SK-N-SH (cell line): ENCODE results near the gene ABCC5. TPM values are rescaled to one million over a fixed set of nuclear protein-coding genes. Genes with fewer than 3 reads are reported as not detected.

Experiments
- CTCF ChIA-PET: fragments of 300-600, 350-600 bp; formaldehyde crosslinking; extraction: SDS; loops from one replicate; lab custom pipeline; 2021; lab: Yijun Ruan, JAX
- POLR2A ChIA-PET: fragments of 350-600 bp; sonication (Branson Sonifier 250); formaldehyde crosslinking; extraction: SDS; loops from one replicate; lab custom pipeline; 2020; ENCODE audit warnings: antibody characterized with exemption, inconsistent platforms; lab: Yijun Ruan, JAX
- DNase-seq: peaks from one replicate; pipeline ENCODE4 v3.0.0; 2012
- H2AFZ ChIP-seq: fragments of 200-600 bp; sonication (generic); 2 replicates; pipeline ENCODE4 v1.8.1; 2016; ENCODE audit warnings: antibody characterized with exemption, mild to moderate bottlenecking, low read depth
- H3F3A ChIP-seq: fragments of 200-600 bp; sonication (generic); replicated peaks from 2 replicates; pipeline ENCODE3; 2016; ENCODE audit warnings: antibody characterized with exemption, mild to moderate bottlenecking; ENCODE audit not compliant: insufficient read depth
- H3K27ac ChIP-seq, 2 experiments: fragments of 200-500 bp in 1 of 2; fragments of 200-600 bp in 1 of 2; sonication (Bioruptor generic) in 1 of 2; sonication (generic), shearing (Covaris generic) in 1 of 2; 2 replicates each; pipeline versions ENCODE4 v1.5.1 to v1.6.1; 2014 to 2016; ENCODE audit warnings: low read depth in 2 of 2, inconsistent platforms in 1 of 2, low read length in 1 of 2, mild to moderate bottlenecking in 1 of 2, mixed read lengths in 1 of 2
- H3K27me3 ChIP-seq: fragments of 200-600 bp; sonication (generic), shearing (Covaris generic); 2 replicates; pipeline ENCODE4 v1.6.1; 2016; ENCODE audit warnings: mixed run types; ENCODE audit not compliant: insufficient read depth
- H3K36me3 ChIP-seq, 2 experiments: fragments of 200-500 bp in 1 of 2; fragments of 200-600 bp in 1 of 2; sonication (Bioruptor generic) in 1 of 2; sonication (generic) in 1 of 2; replicated peaks in 1 of 2; 2 replicates each; pipeline versions ENCODE3 to v1.5.1; 2014 to 2016; ENCODE audit warnings: low read length in 1 of 2, mild to moderate bottlenecking in 1 of 2; ENCODE audit not compliant: insufficient read depth in 2 of 2, control insufficient read depth in 1 of 2
- H3K4me1 ChIP-seq, 2 experiments: fragments of 200-500 bp in 1 of 2; fragments of 200-600 bp in 1 of 2; sonication (Bioruptor generic) in 1 of 2; sonication (generic), shearing (Covaris generic) in 1 of 2; 2 replicates each; pipeline versions ENCODE4 v1.5.1 to v1.6.1; 2014 to 2016; ENCODE audit warnings: low read depth in 1 of 2, low read length in 1 of 2, mixed run types in 1 of 2; ENCODE audit not compliant: insufficient read depth in 2 of 2, control insufficient read depth in 1 of 2
- H3K4me2 ChIP-seq: fragments of 200-600 bp; sonication (generic), shearing (Covaris generic); 2 replicates; pipeline ENCODE4 v1.6.1; 2017; ENCODE audit warnings: mixed run types
- H3K4me3 ChIP-seq, 2 experiments: fragments of 200-500 bp in 1 of 2; fragments of 200-600 bp in 1 of 2; sonication (Bioruptor generic) in 1 of 2; sonication (generic), shearing (Covaris generic) in 1 of 2; 2 replicates each; pipeline versions ENCODE4 v1.5.1 to v1.8.1; 2014 to 2016; ENCODE audit warnings: low read depth in 2 of 2, inconsistent platforms in 1 of 2, low read length in 1 of 2, mild to moderate bottlenecking in 1 of 2, mixed read lengths in 1 of 2, moderate library complexity in 1 of 2
- H3K79me2 ChIP-seq: fragments of 200-600 bp; sonication (generic); 2 replicates; pipeline ENCODE4 v1.8.1; 2017; ENCODE audit warnings: mild to moderate bottlenecking; ENCODE audit not compliant: insufficient read depth
- H3K9ac ChIP-seq: fragments of 200-600 bp; sonication (generic); 2 replicates; pipeline ENCODE4 v1.6.1; 2017; ENCODE audit warnings: mixed run types
- H3K9me2 ChIP-seq: fragments of 200-600 bp; sonication (generic); 2 replicates; pipeline ENCODE4 v1.6.1; 2017; ENCODE audit warnings: mixed run types
- H3K9me3 ChIP-seq: fragments of 200-600 bp; sonication (generic); 2 replicates; pipeline ENCODE4 v1.6.1; 2017; ENCODE audit warnings: mixed run types, mild to moderate bottlenecking, moderate library complexity
- H4K20me1 ChIP-seq: fragments of 200-600 bp; sonication (generic); 2 replicates; pipeline ENCODE4 v1.6.1; 2017; ENCODE audit warnings: mild to moderate bottlenecking, mixed run types; ENCODE audit not compliant: insufficient read depth
- CHD2 ChIP-seq: fragments of 150-350 bp; IDR thresholded peaks from 2 replicates; pipeline ENCODE4 v1.6.1; 2018; ENCODE audit warnings: low read length; ENCODE audit not compliant: partially characterized antibody
- ELF1 ChIP-seq: IDR thresholded peaks from 2 replicates; pipeline ENCODE4 v1.4.0; 2012
- FOSL2 ChIP-seq: IDR thresholded peaks from 2 replicates; pipeline ENCODE4 v1.4.0; 2012; ENCODE audit warnings: low read depth, mild to moderate bottlenecking, moderate library complexity, borderline replicate concordance
- GATA2 ChIP-seq: sonication (generic); formaldehyde crosslinking; IDR thresholded peaks from 2 replicates; pipeline ENCODE4 v1.5.0; 2020; ENCODE audit warnings: mild to moderate bottlenecking, missing genetic modification reagents
- MEF2A ChIP-seq: IDR thresholded peaks from 2 replicates; pipeline ENCODE4 v1.4.0; 2012; ENCODE audit warnings: low read depth, borderline replicate concordance
- MXI1 ChIP-seq: IDR thresholded peaks from 2 replicates; pipeline ENCODE4 v1.6.1; 2012; ENCODE audit warnings: mild to moderate bottlenecking, low read depth, low read length, improper control_type of control experiment
- POLR2AphosphoS5 ChIP-seq: IDR thresholded peaks from 2 replicates; pipeline ENCODE4 v1.6.1; 2012; ENCODE audit warnings: low read depth, low read length
- RCOR1 ChIP-seq: fragments of 150-350 bp; IDR thresholded peaks from 2 replicates; pipeline ENCODE4 v1.6.1; 2017; ENCODE audit warnings: antibody characterized with exemption, low read length
- RXRA ChIP-seq: IDR thresholded peaks from 2 replicates; pipeline ENCODE4 v1.4.0; 2012; ENCODE audit warnings: low read depth, mild to moderate bottlenecking, borderline replicate concordance
- TAF1 ChIP-seq: IDR thresholded peaks from 2 replicates; pipeline ENCODE4 v1.6.1; 2012; ENCODE audit warnings: low read depth, mild to moderate bottlenecking, low read length, moderate library complexity, borderline replicate concordance
- TCF12 ChIP-seq: IDR thresholded peaks from 2 replicates; pipeline ENCODE4 v1.4.0; 2012
- TEAD4 ChIP-seq: IDR thresholded peaks from 2 replicates; pipeline ENCODE4 v1.4.0; 2012; ENCODE audit warnings: mild to moderate bottlenecking, borderline replicate concordance; ENCODE audit not compliant: insufficient read depth
- USF1 ChIP-seq: IDR thresholded peaks from 2 replicates; pipeline ENCODE4 v1.4.0; 2012; ENCODE audit warnings: low read depth, borderline replicate concordance
- ZBTB33 ChIP-seq: IDR thresholded peaks from 2 replicates; pipeline ENCODE4 v1.4.0; 2012; ENCODE audit warnings: low read depth, borderline replicate concordance
- WGBS: methylation state at CpG from one replicate; pipeline ENCODE4 v1.1.6; 2017; ENCODE audit warnings: low lambda C conversion rate; 5-methylcytosine and 5-hydroxymethylcytosine counted together
- polyA plus RNA-seq, 3 experiments: library from polyadenylated mRNA; depleted of rRNA; stranded (reverse); fragments of >200 nt; gene quantifications; 2 replicates each; pipeline ENCODE4 v1.2.3, GENCODE V29; 2012

The ABCC5 gene
- polyA plus RNA-seq, 1 of the 3 experiments (the other 2 are of a cell fraction) = 25.9 TPM

GRCh38 chr3:183897606-183898005, 120.1 kb downstream of the ABCC5 start:
- H3K9me3 ChIP-seq = no peaks in the 10 kb centered on the region
- H3F3A ChIP-seq = no peaks in the 10 kb centered on the region
- H3K9me2 ChIP-seq = no peaks in the 10 kb centered on the region
- no peak overlapping the region for H3K4me3 ChIP-seq
- H3K4me1 ChIP-seq = no peaks in the 10 kb centered on the region
- H3K27me3 ChIP-seq = no peaks in the 10 kb centered on the region
- 96% methylated on average over 4 of the region's 4 CpGs for WGBS
- TF ChIP-seq POLR2AphosphoS5 (no peak), ZBTB33 (no peak), MEF2A (no peak), TCF12 (no peak), MXI1 (no peak), FOSL2 (no peak)
- no peak overlapping the region for H3K4me2 ChIP-seq
- ChIA-PET CTCF (interaction anchor here (0.6 to 5.1 kb wide), 8 partner anchors 9 to 397 kb away, joined by 3 to 55 read pairs (median 8); partner anchors contain the start of genes ABCC5, EEF1AKMT4 and PARL), POLR2A (no interaction called here)
- no peak overlapping the region for H3K9ac ChIP-seq
- no peaks in the 10 kb centered on the region for H3K36me3 ChIP-seq
- no peak overlapping the region for H3K27ac ChIP-seq
- H4K20me1 ChIP-seq = no peaks in the 10 kb centered on the region
- no peak for DNase-seq
- no peak overlapping the region for H2AFZ ChIP-seq
- no peaks in the 10 kb centered on the region for H3K79me2 ChIP-seq

- H3K9me2 ChIP-seq = no peaks in the 10 kb centered on the region
- no peaks in the 10 kb centered on the region for H3K79me2 ChIP-seq
- H3K4me1 ChIP-seq = no peaks in the 10 kb centered on the region
- H2AFZ ChIP-seq = no peak overlapping the region
- ChIA-PET CTCF (interaction anchor here (0.9 to 5.1 kb wide), 20 partner anchors 8 to 443 kb away, joined by 3 to 55 read pairs (median 7); partner anchors contain the start of genes ABCC5, EEF1AKMT4, EIF2B5 and PARL), POLR2A (interaction anchor here (0.7 to 1.0 kb wide), 2 partner anchors 12 to 119 kb away, joined by 3 to 4 read pairs; partner anchors contain the start of gene PARL)
- no peak overlapping the region for H3K4me3 ChIP-seq
- WGBS = 31% methylated on average over 2 of the region's 2 CpGs
- no peaks in the 10 kb centered on the region for H3F3A ChIP-seq
- H3K4me2 ChIP-seq = no peak overlapping the region
- no peak overlapping the region for H3K9ac ChIP-seq
- H3K9me3 ChIP-seq = no peaks in the 10 kb centered on the region
- no peak overlapping the region for H3K27ac ChIP-seq
- TF ChIP-seq TAF1 = no peak
- no peak for TF ChIP-seq TEAD4
- TF ChIP-seq ZBTB33 = no peak
- TF ChIP-seq ELF1 = no peak
- no peak for TF ChIP-seq RCOR1
- TF ChIP-seq RXRA = no peak
- TF ChIP-seq TCF12 = no peak
- TF ChIP-seq CHD2 = no peak
- no peak for TF ChIP-seq GATA2 (CRISPR knock-in tag)
- TF ChIP-seq FOSL2 = no peak
- TF ChIP-seq USF1 = no peak
- TF ChIP-seq MEF2A = no peak
- H3K36me3 ChIP-seq = no peaks in the 10 kb centered on the region
- no peaks in the 10 kb centered on the region for H4K20me1 ChIP-seq
- no peaks in the 10 kb centered on the region for H3K27me3 ChIP-seq
- no peak for DNase-seq
Observed at GRCh38 chr3:183896610-183897009, 121.1 kb downstream of the ABCC5 start.
